Measurements from ENCODE around the gene VWA8.
A peak's percentile ranks its signal among the peaks of the same experiment; 100 is the strongest.

The VWA8 gene

GRCh38 chr13:41765020-41765419, 195.9 kb downstream of the VWA8 start:
- no peak for DNase-seq (ENCODE audit: low read depth)
- TF ChIP-seq CTCF (conservative IDR thresholded peaks at IDR 0.05; ENCODE audit: low read depth, low read length), result no peak
- no peak overlapping the region for H3K4me3 ChIP-seq (ENCODE audit: low read depth, low read length)

GRCh38 chr13:41764558-41764957, 196.4 kb downstream of the VWA8 start:
- no peak for TF ChIP-seq CTCF (conservative IDR thresholded peaks at IDR 0.05; ENCODE audit: low read depth, low read length)
- DNase-seq (ENCODE audit: low read depth), result no peak
- no peak overlapping the region for H3K4me3 ChIP-seq (ENCODE audit: low read depth, low read length)

- no peak for TF ChIP-seq CTCF (conservative IDR thresholded peaks at IDR 0.05; ENCODE audit: low read depth, low read length)
- no peak overlapping the region for H3K4me3 ChIP-seq (ENCODE audit: low read depth, low read length)
- DNase-seq (ENCODE audit: low read depth), result no peak
Observed at GRCh38 chr13:41763782-41764181, 197.1 kb downstream of the VWA8 start.

- no peak overlapping the region for H3K4me3 ChIP-seq (ENCODE audit: low read depth, low read length)
- TF ChIP-seq CTCF (conservative IDR thresholded peaks at IDR 0.05; ENCODE audit: low read depth, low read length), result no peak
- DNase-seq (ENCODE audit: low read depth), result no peak
Observed at GRCh38 chr13:41762796-41763195, 198.1 kb downstream of the VWA8 start.

- no peak for DNase-seq (ENCODE audit: low read depth)
- no peak for TF ChIP-seq CTCF (conservative IDR thresholded peaks at IDR 0.05; ENCODE audit: low read depth, low read length)
- no peak overlapping the region for H3K4me3 ChIP-seq (ENCODE audit: low read depth, low read length)
Observed at GRCh38 chr13:41756198-41756880, 204.6 kb downstream of the VWA8 start.

GRCh38 chr13:41751734-41752445, 209.0 kb downstream of the VWA8 start:
- no peak overlapping the region for H3K4me3 ChIP-seq (ENCODE audit: low read depth, low read length)
- peak; percentile 24 for TF ChIP-seq CTCF (conservative IDR thresholded peaks at IDR 0.05; ENCODE audit: low read depth, low read length)
- DNase-seq (ENCODE audit: low read depth), result peak; percentile 50

GRCh38 chr13:41751277-41751676, 209.6 kb downstream of the VWA8 start:
- TF ChIP-seq CTCF (conservative IDR thresholded peaks at IDR 0.05; ENCODE audit: low read depth, low read length), result no peak
- peak; percentile 83 for DNase-seq (ENCODE audit: low read depth)
- no peak overlapping the region for H3K4me3 ChIP-seq (ENCODE audit: low read depth, low read length)

Data from choroid plexus epithelial cell (primary cell).